SK-N-SH (cell line): ENCODE results near the gene TIMM17A.

ENCODE experiments used
- CTCF ChIP-seq: fragments of 200-600 bp; sonication (generic); IDR thresholded peaks from 2 replicates; pipeline ENCODE4 v1.6.1; 2017; ENCODE audit warnings: antibody characterized with exemption, mild to moderate bottlenecking, moderate library complexity
- EP300 ChIP-seq, 2 experiments: IDR thresholded peaks; 2 replicates each; pipeline versions ENCODE4 v1.4.0 to v1.6.1; 2012; ENCODE audit warnings: borderline replicate concordance in 1 of 2, low read depth in 1 of 2, low read length in 1 of 2
- EZH2phosphoT487 ChIP-seq: fragments of 200-600 bp; sonication (generic); IDR thresholded peaks from 2 replicates; pipeline ENCODE4 v1.6.1; 2017; ENCODE audit warnings: low read depth, mixed run types, mild to moderate bottlenecking, antibody characterized with exemption, moderate library complexity, borderline replicate concordance
- GABPA ChIP-seq: IDR thresholded peaks from 2 replicates; pipeline ENCODE4 v1.4.0; 2012; ENCODE audit warnings: low read depth, mild to moderate bottlenecking
- IRF3 ChIP-seq: fragments of 150-350 bp; IDR thresholded peaks from 2 replicates; pipeline ENCODE4 v1.6.1; 2016; ENCODE audit warnings: mild to moderate bottlenecking, low read depth, low read length
- NFIC ChIP-seq: IDR thresholded peaks from 2 replicates; pipeline ENCODE4 v1.4.0; 2012; ENCODE audit warnings: borderline replicate concordance
- RAD21 ChIP-seq: IDR thresholded peaks from 2 replicates; pipeline ENCODE4 v1.6.1; 2012; ENCODE audit warnings: mild to moderate bottlenecking, low read length
- RFX5 ChIP-seq: IDR thresholded peaks from 2 replicates; pipeline ENCODE4 v1.6.1; 2012; ENCODE audit warnings: mild to moderate bottlenecking, improper control_type of control experiment, low read length
- TCF12 ChIP-seq: IDR thresholded peaks from 2 replicates; pipeline ENCODE4 v1.4.0; 2012
- YY1 ChIP-seq: IDR thresholded peaks from 2 replicates; pipeline ENCODE4 v1.4.0; 2012; ENCODE audit warnings: low read depth, mild to moderate bottlenecking

GRCh38 chr1:201912832-201913231, 42.5 kb upstream of the TIMM17A start:
- TF ChIP-seq CTCF (no peak), NFIC (no peak), RAD21 (no peak), GABPA (no peak), RFX5 (no peak), TCF12 (no peak), YY1 (no peak), EZH2phosphoT487 (no peak), EP300 (IDR thresholded peaks at IDR 0.05; ENCODE audit: borderline replicate concordance in 1 of 2, low read depth in 1 of 2, low read length in 1 of 2) (no peak), IRF3 (no peak)
